Stimulated activated CD8-positive, alpha-beta memory T cell treated with anti-CD3 and anti-CD28 coated beads, Interleukin-2, amount 100 ng/mL, for 1 hour (primary cell): Measurements from ENCODE around the gene COX6A2.
A peak's percentile ranks its signal among the peaks of the same experiment; 100 is the strongest.
"Not testable (repeated sequence)": the region's sequence is repeated elsewhere in the genome, so short reads cannot be mapped to it uniquely, and the experiment has no call there.

ENCODE experiments used
- DNase-seq, 2 donors: peaks; one replicate each; pipeline ENCODE4 v3.0.0-alpha.2; 2020; ENCODE audit warnings: low read depth in 2 of 2

The COX6A2 gene

DNA sequence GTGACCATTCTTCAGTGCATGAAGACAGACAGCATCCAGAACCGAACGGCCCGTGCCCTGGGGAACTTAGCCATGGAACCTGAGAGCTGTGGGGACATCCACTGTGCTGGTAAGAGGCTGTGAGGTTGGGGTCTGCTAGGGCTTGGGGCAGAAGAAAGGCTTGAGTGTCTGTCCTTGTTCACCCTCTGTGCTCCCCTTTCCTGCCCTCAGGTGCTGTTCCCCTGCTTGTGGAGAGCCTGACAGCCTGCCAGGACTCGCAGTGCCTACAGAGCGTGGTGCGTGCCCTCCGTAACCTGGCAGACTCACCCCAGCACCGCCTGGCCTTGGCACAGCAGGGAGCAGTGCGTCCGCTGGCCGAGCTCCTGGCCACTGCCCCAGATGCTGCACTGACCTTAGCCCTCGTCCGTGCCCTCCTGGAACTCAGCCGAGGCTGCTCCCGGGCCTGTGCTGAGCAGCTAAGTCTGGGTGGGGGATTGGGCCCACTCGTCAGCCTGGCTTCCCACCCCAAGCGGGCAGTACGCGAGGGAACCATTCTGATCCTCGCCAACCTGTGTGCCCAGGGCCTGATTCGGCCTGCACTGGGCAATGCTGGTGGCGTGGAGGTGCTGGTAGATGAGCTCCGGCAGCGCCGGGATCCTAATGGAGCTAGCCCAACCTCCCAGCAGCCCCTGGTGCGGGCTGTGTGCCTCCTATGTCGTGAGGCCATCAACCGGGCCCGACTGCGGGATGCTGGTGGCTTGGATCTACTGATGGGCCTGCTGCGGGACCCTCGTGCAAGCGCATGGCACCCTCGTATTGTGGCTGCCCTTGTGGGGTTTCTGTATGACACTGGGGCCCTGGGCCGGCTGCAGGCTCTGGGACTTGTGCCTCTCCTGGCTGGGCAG is 34.0 kb upstream of the COX6A2 start:
- no peak for DNase-seq

DNA sequence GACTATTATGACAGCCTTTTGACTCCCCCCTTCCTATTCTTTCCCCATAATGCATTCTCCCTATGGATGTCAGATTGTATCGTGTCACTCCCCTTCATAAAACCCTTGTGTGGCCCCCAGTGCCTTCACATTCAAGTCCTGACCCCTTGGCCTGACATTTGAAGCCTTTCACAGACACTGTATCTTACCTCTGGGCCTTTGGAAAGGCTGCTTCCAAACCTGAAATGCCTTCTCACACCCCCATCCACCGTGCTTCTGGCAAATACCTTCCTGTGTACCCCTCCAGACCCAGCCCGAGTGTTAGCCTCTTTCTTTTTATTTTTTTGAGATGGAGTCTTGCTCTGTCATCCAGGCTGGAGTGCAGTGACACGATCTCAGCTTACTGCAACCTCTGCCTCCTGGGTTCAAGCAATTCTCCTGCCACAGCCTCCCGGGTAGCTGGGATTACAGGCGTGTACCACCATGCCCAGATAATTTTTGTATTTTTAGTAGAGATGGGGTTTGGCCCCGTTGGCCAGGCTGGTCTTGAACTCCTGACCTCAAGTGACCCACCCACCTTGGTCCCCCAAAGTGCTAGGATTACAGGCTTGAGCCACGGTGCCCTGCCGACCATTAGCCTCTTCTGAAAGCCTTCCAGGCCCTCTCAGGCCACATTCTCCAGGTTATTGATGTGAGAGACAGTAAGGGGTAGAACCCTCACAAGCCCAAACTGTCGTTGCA is 33.2 kb upstream of the COX6A2 start:
- DNase-seq, result no peak

DNA sequence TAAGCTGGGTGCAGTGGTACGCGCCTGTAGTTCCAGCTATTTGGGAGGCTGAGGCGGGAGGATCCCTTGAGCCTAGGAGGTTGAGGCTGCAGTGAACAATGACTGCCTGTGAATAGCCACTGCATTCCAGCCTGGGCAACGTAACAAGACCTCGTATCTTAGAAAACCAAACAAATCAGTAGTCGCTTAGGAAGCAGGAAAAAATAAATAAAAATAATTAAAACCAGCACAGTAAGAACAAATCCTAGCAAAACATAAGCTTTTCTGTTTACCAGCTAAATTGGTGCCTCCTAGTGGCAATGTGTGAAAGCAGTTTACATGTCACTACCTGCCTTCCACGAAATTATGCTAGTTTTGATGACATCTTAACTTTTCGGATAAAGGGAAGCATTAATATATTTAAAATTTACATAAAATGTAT is 32.4 kb upstream of the COX6A2 start:
- DNase-seq, result no peak

DNA sequence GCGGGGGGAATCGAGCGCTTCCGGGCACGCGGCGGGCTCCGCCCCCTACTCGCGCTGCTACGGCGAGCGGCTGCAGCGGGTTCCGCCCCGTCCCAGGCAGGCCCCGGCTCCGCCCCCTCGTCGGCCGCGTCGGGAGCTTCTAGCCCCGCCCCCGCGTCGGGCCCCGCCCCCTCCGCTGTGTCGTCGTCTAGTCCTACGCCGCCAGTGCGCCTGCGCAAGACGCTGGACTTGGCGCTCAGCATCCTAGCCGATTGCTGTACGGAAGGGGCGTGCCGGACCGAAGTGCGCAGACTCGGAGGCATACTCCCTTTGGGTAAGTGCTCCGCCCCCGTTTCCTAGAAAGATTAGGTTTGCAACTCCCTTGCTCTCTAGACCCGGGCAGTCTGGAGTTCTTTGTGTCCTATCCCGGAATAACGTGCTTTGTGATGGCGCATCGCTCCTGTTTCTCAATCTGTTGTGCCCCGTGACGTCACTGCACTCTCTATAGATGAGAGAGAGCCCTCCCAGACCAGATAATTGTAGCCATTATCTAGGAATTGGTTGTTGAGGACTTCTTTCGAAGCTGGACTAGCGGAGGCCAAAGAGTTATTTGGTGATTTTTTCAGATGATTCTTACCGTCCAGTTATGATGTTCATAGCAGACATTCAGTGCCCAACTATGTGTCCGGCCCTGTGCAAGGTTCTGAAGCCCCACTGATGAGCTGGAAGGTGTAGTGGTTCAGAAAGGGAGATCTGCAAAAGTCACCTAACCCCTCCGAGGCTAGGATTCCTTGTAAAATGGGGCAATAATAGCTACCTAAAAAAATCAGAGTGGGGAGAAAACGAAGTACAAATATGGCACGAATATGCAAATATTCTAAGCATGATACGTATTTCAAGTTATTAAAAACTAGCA is 31.8 kb upstream of the COX6A2 start:
- DNase-seq, result peak; percentile 100

DNA sequence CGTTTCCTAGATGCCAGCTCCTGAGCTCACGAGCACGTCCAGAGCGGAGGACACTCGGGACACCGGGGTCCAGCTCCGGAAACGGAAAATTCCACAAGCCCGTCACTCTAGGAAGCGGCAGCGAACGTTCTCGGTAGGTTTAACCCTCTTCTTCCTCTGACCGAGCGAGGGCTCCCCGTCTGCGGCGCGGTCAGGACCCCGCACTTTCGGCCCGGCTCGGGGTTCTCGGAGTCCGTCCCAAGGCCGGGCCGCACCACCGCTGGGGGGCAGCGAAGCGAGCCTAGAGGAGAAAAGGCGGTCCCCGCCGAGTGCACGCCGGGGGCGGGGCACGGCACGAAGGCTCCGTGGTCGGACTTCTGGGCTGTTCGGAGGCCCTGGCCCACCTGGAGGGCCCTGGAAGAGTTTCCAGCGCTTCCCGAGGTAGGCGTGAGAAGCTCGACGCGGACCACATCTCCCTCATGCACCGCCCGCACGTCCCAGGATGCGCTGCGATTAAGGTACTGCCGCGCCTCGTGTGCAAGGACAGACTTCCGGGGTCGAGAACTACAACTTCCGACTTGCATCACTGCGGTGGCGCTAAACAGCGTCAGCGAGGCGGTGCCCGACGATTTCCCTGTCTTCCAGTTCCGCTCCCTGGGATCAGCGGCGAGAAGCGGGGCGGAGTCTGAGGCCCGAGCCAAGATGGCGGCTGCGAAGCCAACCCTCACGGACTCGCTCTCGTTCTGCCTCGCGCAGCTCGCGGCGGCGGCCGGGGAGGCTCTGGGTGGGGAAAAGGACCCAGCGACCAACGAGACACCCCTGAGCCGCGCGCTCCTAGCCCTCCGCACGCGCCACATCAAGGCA is 30.9 kb upstream of the COX6A2 start, which contains the start of gene ARMC5:
ARMC5 (plus strand) TSS at position 658 of the 843 bp plus-strand sequence; CDS start at position 682, 24 bp downstream.
- DNase-seq, result peak; percentile 91 to 95

DNA sequence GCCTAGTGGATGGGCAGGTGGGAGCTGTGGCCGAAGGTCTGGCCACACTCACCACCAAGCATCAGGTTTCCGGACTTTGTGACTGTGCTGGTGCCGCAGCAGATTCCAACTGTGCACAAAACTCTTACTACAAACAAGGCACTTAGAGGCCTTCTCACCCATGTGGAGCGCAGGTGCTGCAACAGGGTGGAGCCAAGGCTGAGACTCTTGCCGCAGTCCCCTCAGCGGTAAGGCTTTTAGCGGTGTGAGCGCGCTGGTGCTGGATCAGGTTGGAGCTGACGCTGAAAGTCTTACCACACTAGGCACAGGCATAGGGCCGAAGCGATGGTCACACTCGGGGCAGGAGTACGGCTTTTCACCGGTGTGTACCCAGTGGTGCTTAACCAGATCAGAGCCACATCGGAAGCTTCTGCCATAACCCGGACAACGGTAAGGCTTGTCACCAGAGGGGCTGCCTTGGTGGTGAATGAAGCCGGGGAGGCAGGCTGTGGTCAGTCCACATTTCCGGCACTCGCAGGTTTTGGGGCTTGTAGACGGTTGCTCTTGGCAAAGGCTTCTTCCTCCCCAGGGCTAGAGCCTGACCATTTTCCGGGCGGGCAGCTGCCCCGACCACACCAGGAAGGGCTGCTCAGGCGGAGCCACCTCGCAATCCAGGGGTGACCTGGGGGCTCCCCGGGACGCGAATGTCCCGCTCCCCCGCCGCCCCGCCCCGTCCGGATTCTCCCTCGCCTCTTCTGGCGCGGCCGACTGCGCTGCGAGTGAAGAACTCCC is 30.1 kb upstream of the COX6A2 start:
- peak in 1 of 2 donors; percentile 28 for DNase-seq

DNA sequence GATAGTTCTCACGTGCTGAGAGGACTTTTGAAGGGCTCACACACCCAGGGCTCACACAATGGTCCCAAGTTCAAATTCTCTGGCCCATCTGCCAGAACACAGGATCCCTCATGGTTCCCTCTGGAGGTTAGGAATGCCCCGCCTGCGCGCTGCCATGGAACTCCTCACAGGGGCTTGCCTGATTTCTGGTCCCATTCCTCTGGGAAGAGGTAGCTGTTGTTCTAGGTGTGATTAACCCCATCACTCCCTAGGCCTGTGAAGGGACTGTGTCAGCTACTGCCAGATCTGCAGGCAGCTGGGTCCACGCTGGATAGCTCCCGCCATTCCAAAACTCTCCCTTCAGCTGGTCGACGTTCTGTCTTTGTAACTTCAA is 28.8 kb upstream of the COX6A2 start:
- no peak for DNase-seq

DNA sequence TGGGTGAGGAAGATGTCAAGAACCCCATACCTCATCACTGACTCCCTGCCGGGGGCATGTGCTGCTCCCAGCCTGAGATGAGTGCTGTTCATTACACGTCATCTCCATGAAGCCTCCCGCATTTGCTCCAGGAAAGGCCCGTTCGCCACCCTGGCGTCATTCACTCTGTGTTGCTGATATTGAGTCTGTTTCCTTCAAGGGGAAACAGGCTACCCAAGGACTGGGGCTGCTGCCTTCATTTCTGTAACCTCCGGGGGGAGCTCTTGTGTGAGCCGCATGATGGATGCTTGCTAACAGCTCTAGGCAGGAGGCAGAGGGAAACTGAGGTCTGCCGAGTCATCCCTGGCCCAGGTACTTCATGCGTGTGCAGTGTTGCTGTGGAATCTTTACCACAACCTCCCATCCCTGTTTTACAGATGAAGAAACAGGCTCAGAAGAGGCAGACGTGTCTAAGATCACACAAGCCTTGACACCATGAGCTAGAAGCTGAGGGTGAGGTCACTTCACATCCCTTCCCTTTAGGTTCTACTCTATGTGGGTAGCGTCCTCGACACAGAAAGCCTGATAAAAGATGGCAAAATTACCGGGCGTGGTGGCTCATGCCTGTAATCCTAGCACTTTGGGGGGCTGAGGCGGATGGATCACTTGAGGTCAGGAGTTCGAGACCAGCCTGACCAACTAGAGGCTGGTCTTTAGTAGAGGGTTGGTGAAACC is 27.6 kb upstream of the COX6A2 start:
- DNase-seq, result no peak

DNA sequence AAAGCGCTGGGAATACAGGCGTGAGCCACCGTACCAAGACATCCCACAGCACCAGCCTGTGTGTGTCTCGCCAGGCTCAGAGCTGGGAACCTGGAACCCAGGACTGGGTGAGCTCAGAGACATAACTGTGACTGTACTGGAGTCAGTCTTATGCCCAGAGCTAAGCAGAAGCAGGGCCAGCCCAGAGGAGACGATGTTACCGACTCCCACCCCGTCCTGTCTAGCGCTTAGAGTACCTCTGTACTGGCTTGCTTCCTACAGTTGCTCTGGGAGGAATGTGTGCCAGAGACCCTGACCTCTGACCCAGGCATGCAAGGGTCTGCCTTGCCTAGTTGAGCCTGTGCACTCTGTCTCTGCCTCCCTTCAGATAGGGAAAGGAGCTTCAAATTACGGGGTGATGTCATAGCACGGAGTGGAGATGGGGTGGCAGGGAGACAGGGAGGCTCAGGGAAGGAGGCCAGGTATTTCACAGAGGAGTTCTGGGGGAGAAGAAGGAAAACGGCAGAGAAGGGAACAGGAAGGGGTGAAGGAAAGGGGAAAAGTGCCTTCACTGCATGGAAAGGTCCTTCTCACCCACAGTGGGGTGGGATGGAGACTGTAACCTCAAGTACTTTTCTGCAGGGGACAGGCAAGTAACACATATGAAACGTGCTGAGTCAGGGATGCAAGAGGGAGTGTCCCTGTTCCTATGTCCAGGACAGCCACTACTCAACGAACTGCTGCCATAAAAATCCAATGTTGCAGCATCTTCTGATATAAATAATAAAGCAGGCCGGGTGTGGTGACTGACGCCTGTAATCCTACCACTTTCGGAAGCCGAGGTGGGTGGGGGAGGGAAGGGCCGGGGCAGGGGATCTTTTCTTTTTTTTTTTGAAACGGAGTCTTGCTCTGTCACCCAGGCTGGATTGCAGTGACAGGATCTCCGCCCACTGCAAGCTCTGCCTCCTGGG is 25.4 kb upstream of the COX6A2 start:
- no peak for DNase-seq

DNA sequence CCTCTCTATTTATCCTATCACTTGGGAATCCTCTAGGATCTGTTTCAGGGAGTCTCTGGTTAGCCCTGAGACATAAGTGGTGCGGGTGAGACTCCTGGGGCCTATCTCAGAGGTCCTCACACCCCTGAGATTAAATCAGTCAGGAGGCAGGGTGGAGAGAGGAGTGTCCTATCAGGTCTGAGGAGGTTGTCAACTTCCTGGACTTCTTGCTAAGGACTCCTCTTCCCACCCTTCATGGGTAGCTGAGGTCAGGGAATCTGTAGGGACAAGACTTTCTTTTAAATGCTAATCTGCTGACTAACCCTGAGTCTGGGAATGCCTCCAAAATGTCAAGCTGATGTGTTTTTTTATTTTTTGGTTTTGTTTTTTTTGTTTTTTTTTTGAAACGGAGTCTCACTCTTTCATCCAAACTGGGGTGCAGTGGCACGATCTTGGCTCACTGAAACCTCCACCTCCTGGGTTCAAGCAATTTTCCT is 24.5 kb upstream of the COX6A2 start:
- no peak for DNase-seq

DNA sequence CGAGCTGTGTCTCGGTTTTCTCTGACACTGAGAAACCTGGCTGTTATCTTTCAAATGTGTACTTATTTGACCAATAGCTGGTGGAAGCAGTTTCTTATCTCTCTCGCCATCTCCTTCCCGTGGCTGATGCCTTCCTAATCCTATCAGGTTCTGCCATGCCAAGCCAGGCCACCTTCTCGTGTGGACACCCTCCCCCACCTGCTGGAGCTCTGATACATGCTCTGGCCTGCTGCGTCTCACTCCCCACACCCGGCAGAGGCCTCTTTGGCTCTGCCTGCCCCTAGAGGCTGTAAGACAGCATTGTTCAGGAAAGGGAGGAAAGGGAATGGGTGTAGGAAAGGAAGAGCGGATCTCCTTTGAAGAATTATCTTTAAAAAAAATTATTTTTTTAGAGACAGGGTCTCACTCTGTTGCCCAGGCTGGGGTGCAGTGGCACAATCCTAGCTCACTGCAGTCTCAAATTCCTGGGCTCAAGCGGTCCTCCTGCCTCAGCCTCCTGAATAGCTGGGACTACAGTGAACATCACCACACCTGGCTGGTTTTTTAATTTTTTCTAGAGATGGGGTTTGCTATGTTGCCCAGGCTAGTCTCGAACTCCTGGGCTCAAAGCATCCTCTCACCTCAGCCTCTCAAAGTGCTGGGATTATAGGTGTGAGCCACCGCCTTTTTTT is 23.7 kb upstream of the COX6A2 start:
- DNase-seq, result no peak

DNA sequence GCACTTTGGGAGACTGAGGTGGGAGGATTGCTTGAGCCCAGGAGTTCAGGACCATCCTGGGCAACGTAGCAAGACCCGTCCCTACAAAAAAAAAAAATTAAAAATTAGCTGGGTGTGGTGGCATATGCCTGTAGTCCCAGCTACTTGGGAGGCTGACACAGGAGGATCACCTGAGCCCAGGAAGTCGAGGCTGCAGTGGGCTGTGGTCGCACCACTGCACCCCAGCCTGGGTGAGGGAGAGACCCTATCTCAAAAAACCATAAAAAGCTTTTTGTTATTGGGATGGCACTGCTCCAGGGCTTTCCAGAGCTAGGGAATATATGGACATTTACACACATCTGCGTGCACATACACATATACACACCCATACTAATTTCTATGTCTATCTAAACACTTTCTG is 23.0 kb upstream of the COX6A2 start:
- DNase-seq, result no peak

DNA sequence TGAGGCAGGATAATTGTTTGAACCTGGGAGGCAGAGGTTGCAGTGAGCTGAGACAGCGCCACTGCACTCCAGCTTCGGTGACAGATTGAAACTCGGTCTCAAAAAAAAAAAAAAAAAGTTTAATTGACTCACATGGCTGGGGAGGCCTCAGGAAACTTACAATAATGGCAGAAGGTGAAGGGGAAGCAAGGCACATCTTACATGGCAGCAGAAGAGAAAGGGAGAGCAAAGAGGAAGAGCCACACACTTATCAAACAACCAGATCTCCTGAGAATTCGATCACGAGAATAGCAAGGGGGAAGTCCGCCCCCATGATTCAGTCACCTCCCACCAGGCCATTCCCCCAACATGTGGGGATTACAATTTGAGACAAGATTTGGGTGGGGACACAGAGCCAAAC is 17.8 kb upstream of the COX6A2 start:
- not testable (repeated sequence) for DNase-seq

DNA sequence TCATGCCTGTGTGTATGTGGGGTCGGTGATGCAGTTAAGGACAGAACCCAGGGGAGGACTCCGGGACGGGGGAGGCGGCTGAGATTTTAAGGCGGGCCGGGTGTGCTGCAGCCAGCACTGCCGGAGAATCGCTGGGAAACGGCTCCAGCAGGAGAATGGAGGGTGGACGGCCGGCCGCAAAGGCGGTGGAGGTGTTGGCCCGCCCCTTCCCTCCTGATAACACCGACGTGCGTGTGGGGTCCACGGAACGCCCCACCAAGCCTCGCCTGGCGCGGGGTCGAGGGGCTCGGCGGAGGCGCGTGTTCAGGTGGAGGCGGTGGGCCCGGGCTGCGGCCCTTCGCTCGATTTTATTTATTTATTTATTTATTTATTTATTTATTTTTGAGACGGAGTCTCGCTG is 13.8 kb upstream of the COX6A2 start:
- DNase-seq, result no peak

DNA sequence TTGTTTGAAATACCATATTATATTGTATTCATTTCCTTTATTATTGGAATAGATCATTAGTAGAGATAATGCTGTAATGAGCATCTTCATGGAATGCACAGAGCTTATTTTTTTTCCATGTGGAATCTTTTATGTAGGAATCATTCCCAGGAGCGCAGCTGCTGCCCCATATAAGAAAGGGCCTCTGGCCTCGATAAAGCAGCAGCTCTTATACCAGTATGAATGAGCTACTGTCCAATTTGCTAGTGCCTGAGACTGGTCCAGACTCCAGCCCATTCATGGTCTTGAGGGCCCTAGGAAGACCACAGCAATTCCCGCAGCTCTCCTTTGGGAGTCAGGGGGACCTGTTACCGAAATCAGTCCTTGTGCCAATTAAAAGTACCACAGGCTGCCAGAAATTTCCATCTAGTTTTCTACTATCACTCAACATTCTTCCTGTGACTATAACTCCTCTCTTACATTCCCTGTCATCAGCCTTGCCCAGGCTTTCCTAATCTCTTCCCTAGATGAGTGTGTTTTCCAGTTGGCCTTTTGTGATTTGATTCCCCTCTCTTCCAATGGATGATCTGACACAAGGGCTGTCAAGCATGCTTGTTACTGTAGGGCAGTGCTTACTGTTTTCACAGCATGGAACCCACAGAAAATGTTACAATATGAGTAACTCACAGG is 12.5 kb upstream of the COX6A2 start:
- DNase-seq, result no peak

DNA sequence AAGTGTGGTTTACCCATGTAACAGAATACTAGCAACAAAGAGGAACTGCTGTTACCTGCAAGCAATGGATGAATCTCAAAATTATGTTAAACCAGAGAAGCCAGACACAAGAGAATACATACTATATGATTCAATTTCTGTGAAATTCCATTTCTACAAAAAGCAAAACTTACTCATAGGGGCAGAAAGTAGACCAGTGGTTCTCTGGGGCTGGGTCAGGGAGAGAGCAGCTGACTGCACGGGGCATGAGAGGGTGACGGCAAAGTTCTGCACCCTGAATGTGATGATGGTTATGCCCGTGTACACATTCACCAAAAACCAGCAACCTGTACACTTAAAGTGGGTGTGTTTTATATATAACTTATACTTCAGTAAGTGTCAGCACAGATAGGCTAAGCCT is 11.4 kb upstream of the COX6A2 start:
- DNase-seq, result no peak

DNA sequence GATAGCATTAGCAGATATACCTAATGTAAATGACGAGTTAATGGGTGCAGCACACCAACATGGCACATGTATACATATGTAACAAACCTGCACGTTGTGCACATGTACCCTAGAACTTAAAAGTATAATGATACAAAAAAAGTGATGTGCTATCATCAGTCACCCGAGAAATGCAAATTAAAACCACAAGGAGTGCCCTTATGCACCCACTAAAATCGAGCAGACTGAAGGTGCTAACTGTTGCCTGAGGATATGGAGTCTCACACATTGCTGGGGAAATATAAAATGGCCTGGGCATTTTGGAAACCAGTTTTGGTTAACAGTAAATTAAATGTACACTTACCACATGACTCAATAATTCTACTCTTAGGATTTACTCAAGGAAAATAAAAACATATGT is 10.9 kb upstream of the COX6A2 start:
- not testable (repeated sequence) for DNase-seq
